ENCODE results near the gene CCDC170. TPM values are rescaled to one million over a fixed set of nuclear protein-coding genes. Genes with fewer than 3 reads are reported as not detected.

CCDC170 gene
- total and polyA plus RNA-seq, 2 of the 8 experiments (the other 6 are each of a cell fraction or from before 2014, with no cell fraction given) = 0.06 to 0.09 TPM

- Histone ChIP-seq H3K4ac (replicated peaks; ENCODE audit: insufficient read length, low read depth, low read length) (no peak overlapping the region), H3K9ac (replicated peaks in 1 of 4; ENCODE audit: extremely low read depth in 1 of 4, low read depth in 3 of 4, low read length in 3 of 4) (no peak overlapping the region), H2AFZ (ENCODE audit: low read length) (no peak overlapping the region), H4K20me1 (replicated peaks in 1 of 2; ENCODE audit: control insufficient read depth in 1 of 2, insufficient read depth in 2 of 2, low read length in 2 of 2) (no peaks in the 10 kb centered on the region), H4K8ac (ENCODE audit: extremely low read depth, insufficient read depth, low read length) (no peak overlapping the region), H3K27me3 (replicated peaks in 1 of 4; ENCODE audit: control insufficient read depth in 3 of 4, extremely low read depth in 1 of 4, insufficient read depth in 3 of 4, low read length in 3 of 4) (no peaks in the 10 kb centered on the region), H2BK15ac (ENCODE audit: low read length) (no peak overlapping the region), H3K27ac (ENCODE audit: low read depth, low read length) (no peak overlapping the region), H2BK5ac (ENCODE audit: low read depth, low read length) (no peak overlapping the region), H3K14ac (ENCODE audit: insufficient read length) (no peak overlapping the region), H3K4me1 (replicated peaks in 1 of 4; ENCODE audit: control insufficient read depth in 3 of 4, insufficient read depth in 4 of 4, low read length in 3 of 4) (no peaks in the 10 kb centered on the region), H3K9me3 (ENCODE audit: insufficient read depth in 2 of 2, low read depth in 1 of 2, low read length in 1 of 2) (peaks cover 0 to 3% of the 10 kb centered on the region in 2 experiments; a peak in 2 of 4 replicates), H4K5ac (ENCODE audit: insufficient read length, low read depth, low read length) (no peak overlapping the region), H3K4me3 (ENCODE audit: extremely low read depth in 1 of 4, insufficient read depth in 2 of 4, low read depth in 3 of 4, low read length in 4 of 4) (no peak overlapping the region), H2BK120ac (replicated peaks; ENCODE audit: low read depth, low read length) (no peak overlapping the region), H2AK5ac (ENCODE audit: low read depth, low read length) (no peak overlapping the region), H3K79me2 (ENCODE audit: control insufficient read depth in 1 of 2, insufficient read depth in 2 of 2, low read length in 2 of 2) (no peaks in the 10 kb centered on the region), H2BK12ac (ENCODE audit: low read depth, low read length) (no peak overlapping the region), H3K23ac (ENCODE audit: insufficient read length) (no peak overlapping the region), H3K4me2 (ENCODE audit: insufficient read depth in 1 of 2, low read depth in 2 of 2, low read length in 2 of 2) (no peak overlapping the region), H3K18ac (ENCODE audit: extremely low read depth, low read length) (no peak overlapping the region), H3K36me3 (ENCODE audit: control insufficient read depth in 2 of 4, insufficient read depth in 4 of 4, low read length in 3 of 4) (no peaks in the 10 kb centered on the region), H3K56ac (replicated peaks; ENCODE audit: insufficient read length, low read depth, low read length) (no peak overlapping the region), H3K79me1 (ENCODE audit: low read depth, low read length) (no peaks in the 10 kb centered on the region), H4K91ac (replicated peaks; ENCODE audit: insufficient read length, low read length) (no peak overlapping the region), H2BK20ac (ENCODE audit: low read length) (no peak overlapping the region), H3K23me2 (ENCODE audit: low read depth, low read length) (no peaks in the 10 kb centered on the region)
- POLR2A ChIA-PET (ENCODE audit: partially characterized antibody) = no interaction called here
- DNase-seq (ENCODE audit: low read depth in 1 of 2, low spot score in 2 of 2) (no peak), FAIRE-seq (no peak)
- TF ChIP-seq EZH2 (IDR thresholded peaks at IDR 0.05; ENCODE audit: low read depth, low read length, severe bottlenecking) = no peak
- TF ChIP-seq SP1 (IDR thresholded peaks at IDR 0.05; ENCODE audit: low read depth, low read length) = no peak
- TF ChIP-seq POLR2AphosphoS5 (IDR thresholded peaks at IDR 0.05; ENCODE audit: low read depth, low read length) = no peak
- no peak for TF ChIP-seq MAFK (IDR thresholded peaks at IDR 0.05; ENCODE audit: low read depth, low read length)
- TF ChIP-seq BRCA1 (IDR thresholded peaks at IDR 0.05; ENCODE audit: low read depth, low read length) = no peak
- no peak for TF ChIP-seq E2F6 (IDR thresholded peaks at IDR 0.05)
- TF ChIP-seq CBX5 (IDR thresholded peaks at IDR 0.05; ENCODE audit: low read depth, low read length) = no peak
- no peak for TF ChIP-seq SP4 (IDR thresholded peaks at IDR 0.05; ENCODE audit: low read length)
- TF ChIP-seq USF2 (IDR thresholded peaks at IDR 0.05; ENCODE audit: low read length) = no peak
- CTCF ChIA-PET (ENCODE audit: partially characterized antibody) = no interaction called here
Measured at GRCh38 chr6:151561238-151561637, 67.4 kb downstream of the CCDC170 start.
